ENCODE results near the gene LHX2.

LHX2 gene

DNA sequence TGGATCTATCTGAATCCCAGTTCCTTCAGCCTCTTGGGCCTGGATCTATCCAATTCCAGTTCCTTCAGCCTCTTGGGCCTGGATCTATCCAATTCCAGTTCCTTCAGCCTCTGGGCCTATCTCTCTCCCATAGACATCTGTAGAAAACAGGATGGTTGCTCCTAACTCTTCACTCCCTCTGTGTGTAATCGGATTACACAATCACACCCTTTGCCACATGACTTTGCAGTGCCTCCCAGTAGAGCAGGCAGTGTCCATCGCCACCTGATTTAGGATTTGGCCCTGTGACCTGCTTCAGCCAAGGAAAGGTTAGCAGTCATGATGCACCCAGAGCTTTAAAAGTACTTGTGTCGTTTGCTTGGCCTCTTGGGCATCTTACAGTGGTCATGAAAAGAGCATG is 56.7 kb downstream of the LHX2 start:
- DNase-seq = no peak

DNA sequence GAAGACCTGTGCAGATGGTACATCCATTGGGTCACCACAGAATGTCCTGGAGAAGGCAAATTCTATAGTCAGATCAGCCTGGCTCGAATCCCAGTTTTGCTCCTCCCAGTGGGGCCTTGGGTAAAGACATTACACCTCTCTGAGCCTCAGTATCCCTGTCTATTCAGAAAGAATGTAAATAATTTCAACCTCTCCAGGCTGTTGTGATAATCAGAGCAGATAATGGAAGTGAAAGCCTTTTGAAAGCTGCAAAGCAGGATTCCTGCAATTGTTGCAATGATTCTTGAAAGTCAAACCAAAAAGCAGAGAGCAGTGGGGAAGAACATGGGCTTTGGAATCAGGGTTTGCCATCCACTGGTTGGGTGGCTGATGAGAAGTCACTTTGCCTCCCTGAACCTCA is 63.2 kb downstream of the LHX2 start:
- no peak for DNase-seq

DNA sequence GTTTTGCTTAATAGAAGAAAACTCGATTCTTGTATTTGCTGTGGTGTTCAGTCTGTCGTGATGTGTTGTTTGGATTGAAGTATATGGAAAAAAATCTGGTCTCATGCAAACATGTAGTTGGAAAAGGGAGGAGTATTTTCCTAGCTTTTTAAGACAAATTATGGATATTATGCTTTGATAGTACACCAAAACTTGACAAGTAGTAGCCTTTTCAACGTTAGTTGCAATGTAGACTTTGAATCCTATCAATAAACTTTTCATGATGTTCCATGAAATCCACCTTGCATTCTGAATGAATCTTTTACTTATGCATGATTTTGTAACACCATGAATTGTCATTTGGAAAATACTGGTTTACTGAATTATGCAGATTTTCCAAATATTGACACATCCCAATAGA is 64.2 kb downstream of the LHX2 start:
- DNase-seq = no peak

DNA sequence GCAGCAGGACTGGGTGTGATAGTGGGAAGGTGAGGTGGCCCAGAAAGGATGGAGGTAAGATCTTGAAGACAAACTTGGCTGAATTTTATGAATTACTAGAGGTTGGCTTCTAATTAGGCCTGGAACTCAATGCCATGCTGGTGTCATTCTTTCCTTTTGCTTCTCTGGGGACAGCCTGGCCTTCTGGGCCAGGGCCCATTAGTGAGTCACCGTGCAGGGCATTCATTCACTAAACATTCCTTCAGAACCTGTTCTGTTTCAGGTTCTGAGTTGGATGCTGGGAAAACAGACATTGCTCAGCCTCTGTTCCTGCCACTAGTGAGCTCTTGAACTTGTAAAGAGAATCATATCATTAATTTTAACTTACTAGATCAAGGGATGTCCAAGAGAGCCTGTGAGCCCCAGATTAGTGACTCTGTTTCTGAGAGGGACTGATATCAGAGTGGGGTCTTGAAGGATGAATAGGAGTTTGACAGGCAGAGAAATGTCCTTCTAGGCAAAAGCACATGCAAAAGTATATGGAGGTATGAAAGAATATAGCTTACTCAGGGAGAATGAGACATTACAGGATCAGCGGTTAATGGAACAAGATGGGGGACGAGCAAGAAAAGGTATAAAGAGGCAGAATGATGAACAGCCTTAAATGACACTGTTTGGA is 66.5 kb downstream of the LHX2 start:
- DNase-seq = no peak

DNA sequence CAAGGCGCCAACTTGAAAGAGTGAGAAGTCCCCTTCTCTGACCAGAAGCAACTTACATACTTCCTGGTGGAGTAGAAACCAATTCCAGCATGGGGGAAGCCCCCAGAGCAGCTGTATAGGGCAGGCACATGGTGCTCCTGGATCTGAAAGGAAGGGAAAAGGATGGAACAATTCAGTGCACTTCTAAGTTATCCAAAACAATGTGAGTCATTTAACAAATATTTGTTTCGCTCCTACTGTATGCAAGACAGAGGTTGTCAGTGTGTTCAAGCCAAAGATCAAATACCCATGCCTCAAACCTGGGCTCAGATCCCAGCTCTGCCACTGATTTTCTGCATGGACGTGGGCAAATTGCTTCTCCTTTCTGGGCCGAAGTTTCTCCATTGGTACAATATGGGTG is 67.1 kb downstream of the LHX2 start:
- no peak for DNase-seq

DNA sequence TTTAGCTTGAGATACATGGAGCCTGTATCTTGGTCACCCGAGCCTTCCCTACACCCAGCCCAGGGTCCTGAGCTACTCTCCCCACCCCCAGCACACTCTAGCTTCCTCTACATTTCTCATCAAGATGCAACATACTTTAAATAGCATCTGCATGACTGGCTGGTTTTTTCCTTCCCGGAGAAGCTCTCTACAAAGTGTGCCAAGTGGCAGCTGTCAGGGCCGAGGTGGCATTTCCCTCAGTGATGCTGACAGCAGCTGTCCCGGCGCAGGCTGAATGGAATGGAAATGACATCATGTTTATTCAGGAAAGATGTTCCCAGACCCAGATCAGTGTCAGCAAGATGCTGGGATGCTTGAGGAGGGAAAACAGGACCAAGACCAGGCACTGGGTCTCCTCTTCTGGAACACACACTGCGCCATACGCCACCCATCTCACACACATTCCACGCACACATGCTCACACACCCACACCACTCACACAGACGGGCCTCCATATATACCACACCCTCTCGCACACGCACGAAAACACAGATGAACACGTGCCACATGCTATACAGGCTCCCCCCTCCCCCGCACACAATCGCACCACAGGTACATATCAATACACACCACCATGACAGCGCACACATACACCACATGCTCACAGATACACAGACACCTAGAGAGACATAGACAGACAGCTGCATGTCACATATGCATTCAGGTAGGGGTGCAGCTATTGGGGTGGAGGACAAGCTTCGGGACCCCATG is 67.8 kb downstream of the LHX2 start:
- no peak for DNase-seq

DNA sequence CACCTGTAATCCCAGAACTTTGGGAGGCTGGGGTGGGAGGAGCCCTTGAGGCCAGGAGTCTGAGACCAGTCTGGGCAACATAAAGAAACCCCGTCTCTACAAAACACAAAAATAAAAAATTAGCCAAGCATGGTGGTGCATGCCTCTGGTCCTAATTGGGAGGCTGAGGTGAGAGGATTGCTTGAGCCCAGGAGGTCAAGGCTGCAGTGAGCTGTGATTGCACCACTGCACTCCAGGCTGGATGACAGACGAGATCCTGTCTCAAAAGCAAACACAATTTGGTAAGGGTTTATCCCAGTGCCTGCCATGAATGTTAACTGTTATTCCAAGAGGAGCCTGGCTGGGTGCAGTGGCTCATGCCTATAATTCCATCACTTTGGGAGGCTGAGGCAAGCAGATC is 71.1 kb downstream of the LHX2 start:
- no peak for DNase-seq
